Inferior parietal cortex (tissue), 1 donor: ENCODE measurements around the gene TGM6.

Experiments used
- DNase-seq: peaks from one replicate; pipeline ENCODE4 v3.0.0-alpha.2; 2016; ENCODE audit errors: extremely low spot score

The TGM6 gene

DNA sequence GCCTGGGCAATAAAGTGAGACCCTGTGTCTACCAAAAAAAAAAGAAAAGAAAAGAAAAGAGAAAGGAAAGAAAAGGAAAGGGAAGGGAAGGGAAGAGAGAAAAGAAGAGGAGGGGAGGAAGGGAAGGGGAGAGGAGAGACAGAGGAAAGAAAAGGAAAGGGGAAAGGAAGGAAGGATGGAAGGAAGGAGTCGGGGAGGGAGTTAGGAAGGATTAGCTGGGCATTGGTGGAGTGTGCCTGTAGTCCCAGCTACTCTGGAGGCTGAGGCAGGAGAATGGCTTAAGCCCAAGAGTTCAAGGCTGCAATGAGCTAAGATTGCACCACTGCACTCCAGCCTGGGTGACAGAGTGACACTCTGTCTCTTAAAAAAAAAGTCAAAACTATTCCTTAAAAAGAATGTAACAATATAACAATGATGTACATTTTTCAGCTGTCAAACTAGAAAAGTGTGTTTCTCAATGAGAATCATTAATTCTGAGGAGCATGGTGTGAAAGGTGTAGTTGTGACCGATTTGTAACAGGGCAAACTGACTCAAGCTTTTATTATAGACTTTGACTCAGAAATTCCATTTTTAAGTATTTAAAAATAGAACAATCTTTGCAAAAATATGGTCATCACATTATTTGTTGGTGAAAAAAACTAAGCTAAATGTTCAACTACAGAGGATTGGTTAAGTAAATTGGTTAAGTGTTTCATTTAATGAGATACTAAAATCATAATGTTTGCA lies 75.2 kb downstream of the TGM6 start:
- DNase-seq = no peak

DNA sequence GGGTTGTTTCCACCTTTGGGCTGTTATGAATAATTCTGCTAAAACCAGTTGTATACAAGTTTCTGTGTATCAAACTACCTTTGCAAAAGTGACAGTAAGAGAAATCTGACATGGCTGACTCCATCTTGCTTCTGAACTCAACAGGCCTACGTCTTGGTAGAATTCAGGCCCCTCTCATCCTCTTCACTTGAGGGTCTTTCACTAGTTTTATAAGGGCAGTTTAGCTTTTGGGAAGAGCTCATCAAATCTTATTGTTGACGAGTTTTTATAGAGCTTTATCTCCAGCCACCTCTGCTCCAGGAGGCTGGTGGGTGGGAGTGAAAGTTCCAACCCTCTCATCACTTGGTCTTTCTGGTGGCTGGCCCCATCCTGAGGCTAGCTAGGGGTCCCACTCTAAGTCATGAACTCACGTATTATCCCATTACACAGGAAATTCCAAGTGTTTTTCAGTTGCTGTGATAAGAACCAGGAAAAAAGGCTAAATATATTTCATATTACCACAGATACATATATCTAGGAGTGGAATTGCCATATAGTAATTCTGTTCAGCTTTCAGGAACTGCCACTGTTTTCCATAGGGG lies 78.3 kb downstream of the TGM6 start:
- DNase-seq = no peak

DNA sequence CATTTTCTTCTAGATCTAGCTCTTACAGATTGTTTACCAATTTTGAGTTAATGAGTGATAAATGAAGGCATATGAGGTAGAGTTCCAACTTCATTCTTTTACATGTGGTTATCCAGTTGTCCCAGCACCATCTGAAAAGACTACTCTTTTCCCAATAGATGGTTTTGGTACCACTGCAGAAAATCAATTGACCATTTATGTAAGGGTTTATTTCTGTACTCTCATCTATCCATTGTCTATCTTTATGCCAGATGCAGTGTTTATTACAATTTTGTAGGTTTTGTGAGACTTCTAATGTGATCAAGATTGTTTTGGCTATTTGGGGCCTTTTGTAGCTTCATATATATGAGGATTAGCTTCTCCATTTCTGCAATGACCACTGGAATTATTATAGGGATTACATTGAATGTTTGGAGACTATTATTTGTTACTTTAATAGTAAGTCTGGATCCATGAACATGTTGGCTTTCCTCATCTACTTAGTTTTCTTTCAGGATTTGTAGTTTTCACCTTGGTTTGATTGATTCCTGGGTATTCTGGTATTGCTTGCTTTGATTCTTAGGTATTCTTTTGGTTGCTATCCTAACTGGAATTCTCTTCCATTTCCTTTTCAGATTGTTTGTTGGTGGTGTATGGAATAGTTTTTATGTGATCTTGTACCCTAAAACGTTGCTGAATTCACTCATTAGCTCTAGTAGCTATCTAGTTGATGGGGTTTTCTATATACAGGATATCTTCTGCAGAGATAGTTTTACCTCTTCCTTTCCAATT lies 79.5 kb downstream of the TGM6 start:
- no peak for DNase-seq

DNA sequence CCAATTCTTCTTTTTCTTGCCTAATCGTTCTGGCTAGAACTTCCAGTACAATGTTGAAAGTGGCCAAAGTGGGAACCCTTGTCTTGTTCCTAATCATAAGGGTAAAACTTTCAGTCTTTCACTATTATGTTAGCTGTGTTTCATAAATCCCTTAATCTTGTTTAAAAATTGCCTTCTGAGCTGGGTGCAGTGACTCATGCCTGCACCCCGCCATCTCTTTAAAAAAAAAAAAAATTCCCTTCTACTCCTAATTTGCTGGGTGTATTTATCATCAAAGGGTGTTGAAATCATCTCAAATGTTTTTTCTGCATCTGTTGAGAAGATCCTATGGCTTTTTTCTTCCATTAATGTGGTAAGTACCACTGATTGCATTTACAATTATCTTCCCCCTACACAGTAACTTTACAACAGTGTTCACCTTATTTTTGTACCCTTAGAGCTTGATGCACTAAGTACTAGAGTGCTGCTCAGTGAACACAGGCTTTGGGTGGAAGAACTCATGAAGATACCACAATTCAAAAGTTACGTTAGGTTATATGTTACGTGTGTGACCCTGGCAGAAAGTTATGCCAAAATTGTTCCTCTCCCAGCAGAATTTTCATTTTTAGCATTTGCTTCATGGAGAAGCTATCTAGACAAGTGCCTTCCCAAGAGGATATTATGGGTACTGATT lies 80.2 kb downstream of the TGM6 start:
- DNase-seq = no peak

DNA sequence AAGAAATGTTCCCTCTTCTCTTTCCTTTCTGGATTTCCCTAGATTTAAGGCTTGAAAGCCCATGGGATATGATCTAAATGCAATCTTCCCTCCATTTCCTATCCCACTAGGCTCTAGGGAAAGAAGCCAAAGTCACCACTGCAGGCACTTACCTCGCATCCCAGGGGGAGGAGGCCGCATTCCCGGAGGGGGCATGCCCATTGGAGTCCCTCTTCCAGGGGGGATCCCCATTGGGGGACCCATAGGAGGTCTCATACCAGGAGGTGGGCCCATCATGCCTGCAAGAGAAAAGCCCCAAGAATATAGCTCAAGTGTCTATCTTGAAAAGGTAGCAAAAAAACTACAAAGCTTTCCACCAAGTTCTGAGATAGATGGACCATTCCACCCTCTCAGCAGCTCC lies 81.8 kb downstream of the TGM6 start:
- DNase-seq = no peak

DNA sequence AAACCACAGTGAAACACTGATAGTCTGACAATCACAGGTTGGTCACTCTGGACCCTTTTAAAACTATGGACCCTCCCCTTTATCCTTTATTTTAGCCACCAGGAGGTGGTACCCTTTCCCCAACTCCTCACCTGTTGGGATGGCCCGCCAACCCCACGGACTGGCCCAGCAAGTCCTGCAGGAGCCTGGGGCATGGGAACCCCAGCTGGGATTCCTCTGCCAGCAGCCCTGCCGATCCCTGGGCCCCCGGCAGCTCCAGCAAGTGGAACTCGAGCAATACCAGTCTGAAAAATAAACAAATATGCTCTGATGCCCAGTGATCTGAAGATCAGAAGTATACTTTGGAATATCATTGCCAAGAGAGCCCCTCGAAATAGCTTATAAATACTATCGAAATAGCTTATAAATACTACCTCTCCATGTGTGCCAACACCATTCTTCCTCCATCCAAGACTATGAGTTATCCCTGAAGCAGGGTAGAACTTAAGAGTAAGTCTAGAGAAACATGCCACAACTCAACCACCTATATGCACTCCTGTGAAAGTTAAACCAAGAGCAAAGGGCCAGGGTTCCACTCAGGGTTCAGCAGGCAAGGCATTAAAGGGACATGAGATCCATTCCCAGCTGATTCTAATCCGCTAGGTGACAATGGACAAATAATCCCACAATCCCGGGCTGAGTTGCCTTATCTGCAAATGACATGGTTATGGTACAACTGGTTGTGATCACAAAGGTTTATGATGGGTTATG lies 83.1 kb downstream of the TGM6 start:
- DNase-seq = no peak

DNA sequence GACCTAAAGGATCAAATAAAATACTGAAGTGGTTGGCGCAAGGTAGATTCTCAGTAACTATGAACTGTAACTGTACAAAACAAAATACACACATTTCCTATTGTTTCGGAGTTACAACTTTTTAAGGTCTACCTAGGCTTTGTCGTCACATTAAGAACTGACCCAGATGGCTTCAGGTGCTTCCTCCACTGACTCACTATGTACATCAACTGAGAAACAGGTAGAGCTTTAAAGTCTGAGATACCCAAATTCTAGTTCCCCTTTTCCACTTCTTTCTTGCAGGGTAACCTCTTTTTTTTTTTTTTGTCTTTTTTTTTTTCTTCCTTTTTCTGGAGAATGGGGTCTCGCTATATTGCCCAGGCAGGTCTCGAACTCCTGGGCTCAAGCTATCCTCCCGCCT lies 84.4 kb downstream of the TGM6 start:
- DNase-seq = no peak

DNA sequence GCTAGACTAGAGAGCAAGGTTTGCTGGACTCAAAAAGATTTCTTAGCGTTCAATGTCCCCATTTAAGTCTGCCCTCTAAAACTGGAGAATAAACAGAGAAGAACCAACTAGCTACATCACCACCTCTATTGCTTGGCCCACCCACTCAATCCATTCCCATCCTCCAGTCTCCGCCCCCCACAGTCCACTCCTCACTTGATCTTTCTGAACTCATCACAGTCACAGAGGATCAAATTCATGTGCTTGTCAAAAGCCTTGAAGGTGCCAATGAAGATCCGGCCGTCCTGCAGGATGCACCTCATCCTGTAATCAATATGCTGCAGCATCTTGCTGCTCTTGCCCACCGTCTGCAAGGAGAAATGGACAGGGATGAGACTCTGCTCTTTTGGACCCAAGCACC lies 86.7 kb downstream of the TGM6 start:
- no peak for DNase-seq

DNA sequence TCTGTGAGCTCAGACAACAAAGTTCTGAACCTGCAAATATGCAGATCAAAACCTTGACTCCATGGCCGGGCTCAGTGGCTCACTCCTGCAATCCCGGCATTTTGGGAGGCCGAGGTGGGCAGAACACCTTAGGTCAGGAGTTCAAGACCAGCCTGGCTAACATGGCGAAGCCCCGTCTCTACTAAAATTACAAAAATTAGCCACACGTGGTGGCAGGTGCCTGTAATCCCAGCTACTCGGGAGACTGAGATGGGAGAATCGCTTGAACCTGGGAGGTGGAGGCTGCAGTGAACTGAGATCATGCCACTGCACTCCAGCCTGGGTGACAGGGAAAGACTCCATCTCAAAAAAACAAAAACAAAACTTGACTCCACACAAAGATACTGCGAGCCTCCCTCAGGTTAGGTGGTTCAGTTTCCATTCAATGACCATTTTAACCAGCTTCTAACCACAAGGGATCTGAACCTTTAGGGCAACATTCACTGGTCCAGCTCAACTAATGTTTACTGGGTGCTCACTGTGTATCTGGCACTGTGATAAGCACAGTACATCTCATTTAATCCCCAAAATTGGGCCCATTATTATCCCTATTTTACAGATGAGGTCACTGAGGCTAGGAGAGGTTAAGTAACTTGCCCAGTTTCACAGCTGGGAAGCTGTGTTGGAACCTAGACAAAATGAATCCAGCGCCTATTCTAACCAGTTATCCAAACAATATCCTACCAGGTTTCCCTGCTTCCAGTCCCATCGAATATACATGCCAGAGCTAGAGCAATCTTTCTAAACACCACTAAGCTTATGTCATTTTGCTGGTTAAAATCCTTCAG lies 88.1 kb downstream of the TGM6 start:
- no peak for DNase-seq

DNA sequence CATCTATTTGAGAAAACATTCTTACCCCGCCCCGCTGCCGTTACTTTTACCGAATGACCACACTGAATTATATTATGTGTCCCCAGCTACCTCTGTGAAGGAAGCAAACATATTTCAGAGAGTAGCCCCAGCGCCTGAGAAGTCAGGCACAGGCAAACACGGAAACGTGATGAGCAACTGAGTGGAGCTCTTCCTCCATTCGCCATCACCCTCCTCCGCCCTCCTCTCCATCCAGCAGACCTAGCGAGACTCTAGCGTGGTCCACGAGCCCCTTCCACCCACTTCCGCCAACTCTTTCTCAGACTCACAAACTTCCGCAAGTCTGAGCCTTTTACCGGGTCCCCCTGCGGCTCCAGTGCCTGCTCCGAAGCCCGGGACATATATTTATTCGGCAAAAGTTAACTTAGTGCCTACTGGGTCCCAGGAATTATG lies 89.3 kb downstream of the TGM6 start:
- peak; percentile 22 for DNase-seq

DNA sequence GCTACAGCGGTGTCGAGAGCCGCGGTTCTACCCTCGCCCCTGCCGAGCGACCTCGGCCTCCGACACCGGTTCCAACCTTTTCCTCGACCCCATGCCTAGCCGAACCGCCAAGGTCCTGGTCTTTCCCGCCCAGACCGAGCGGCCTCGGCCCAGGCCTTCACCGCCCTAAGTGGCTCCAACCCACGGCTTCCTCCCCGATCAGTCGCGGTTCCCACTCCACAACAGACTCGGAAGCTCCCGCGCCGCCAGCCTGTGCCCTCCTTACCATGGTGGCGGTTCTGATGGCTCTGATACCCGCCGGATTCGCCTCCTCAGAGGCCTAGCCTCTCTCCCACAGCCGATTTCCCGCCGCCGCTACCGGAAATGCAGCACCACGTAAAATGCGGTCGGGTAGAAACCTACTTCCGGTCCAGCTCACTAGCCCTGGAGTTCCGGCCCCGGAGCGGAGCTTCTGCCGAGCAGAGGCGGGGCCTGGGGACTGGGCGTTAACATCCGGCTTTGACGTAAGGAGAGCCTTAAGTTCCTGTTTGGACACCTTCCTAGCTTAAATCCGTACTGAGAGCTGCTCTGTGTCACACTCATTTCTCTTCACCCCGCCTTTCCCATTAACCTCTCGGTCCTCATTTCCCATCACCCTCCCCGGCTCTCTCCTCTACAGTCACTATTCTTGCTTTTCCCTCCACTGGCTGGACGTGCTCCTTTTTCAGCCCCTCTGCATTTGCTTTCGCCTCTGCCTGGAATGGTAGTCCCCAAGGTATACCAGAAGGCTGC lies 89.9 kb downstream of the TGM6 start, which contains the start of gene SNRPB:
TSS of gene SNRPB (minus strand) at position 367 of the 771 bp plus-strand sequence. CDS start at position 268, 99 bp downstream.
- DNase-seq = peak; percentile 98

DNA sequence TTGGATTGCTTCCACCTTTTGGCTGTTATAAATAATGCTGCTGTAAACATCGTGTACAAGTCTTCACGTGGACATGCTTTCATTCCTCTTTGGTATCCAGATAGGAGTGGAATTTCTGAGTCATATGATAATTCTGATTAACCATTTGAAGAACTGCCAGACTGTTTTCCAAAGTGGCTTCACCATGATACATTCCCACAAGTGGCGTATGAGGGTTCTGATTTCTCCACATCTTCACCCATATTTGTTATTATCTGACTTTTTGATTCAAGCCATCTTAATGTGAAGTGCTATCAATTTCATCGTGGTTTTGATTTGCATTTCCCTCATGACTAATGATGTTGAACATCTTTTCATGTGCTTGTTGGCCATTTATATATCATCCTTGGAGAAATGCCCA lies 92.8 kb downstream of the TGM6 start:
- DNase-seq = no peak

DNA sequence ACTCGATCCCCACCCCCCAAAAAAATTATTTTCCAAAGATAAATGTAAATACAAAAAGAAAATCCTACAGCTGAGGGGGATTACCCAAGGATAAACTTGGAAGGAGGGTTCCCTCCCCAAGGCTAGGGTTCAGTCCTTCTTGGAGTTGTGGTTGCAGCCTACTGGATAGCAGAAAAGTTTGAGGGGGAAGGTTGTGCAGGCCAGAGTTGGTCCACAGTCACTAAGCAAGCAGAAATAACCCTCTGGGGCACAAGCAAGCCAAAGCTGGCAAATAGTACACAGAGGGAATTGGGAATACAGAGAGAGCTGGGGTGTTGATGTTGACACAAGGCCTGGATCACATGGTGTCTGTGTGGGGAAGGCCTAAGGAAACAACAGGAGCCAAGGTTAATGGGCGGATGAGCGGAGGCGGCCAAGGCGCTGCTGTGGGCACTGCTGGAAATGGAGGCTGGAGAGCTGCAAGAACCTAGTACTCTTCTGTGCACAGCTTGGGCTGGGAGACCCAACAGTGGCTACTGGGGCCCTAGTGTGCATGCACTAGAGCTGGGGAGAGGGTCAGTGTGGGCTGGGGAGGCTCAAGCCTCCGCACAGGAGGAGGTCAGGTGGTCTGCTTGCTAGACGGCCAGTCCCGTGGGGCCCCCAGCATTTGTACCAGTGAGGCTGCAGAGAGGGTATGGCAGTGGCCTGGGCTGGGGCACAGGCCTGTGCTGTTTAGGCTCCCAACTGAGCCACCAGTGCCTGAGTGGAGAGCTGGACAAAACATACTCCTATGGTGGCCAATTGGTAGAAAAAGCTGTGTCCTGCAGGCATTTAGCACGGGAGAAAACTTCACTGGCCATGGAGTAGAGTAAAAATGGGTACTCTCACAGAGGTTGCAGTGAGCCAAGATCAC lies 95.4 kb downstream of the TGM6 start:
- no peak for DNase-seq

DNA sequence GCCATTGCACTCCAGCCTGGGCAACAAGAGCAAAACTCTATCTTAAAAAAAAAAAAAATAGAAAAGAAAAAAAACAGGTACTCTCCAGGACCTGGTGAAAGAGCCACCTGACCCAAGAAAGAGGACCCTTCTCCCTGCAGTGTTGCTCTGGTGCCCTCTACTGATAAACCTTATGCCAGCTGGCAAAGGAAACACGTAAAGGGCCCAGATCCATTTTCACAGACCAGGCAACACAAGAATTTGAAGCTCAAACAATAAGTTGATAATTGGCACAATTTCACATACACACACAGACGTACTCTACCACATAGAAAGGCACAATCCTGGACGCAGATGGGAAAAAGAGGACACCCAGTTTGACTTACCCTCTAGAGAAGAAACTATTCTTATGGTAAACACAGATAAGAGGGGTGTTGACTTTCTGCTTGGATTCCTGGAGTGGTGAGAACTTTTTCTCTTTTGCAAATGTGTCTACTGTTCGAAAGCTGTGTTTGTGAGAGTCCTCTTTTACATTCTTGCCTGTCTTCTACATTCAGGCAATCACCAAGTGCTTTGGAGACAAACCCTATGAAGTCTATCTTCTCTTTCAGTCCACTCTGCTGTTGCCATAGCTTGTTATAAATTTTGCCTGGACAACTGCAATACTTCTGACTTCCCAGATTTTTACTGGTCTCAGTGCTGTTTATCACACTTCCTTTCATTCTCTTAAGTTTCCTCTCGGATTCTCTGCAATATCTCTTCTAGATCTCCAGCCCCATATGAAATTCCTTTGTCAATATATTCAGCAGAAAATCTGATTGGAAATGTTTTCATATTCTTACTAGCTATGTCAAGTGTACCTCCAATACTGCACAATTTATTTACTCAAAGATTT lies 96.3 kb downstream of the TGM6 start:
- DNase-seq = no peak

DNA sequence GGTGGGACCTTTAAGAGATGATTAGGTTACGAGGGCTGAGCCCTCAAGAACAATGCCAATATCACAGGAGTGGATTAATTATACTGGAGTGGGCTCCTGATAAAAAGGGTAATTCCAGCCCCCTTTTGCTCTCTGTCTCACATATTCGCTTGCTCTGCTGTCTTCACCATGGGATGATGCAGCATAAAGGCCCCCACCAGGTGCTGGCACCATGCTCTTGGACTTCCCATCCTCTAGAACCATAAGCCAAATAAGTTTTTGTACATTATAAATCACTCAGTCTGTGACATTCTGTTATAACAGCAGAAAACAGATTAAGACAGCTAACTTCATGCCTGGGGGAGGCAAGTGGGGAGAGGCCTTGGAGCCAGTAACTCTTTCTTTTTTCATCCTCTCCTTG lies 99.7 kb downstream of the TGM6 start:
- DNase-seq = no peak
